Measurements from ENCODE around the gene NUFIP1.
"Not testable (repeated sequence)": the region's sequence is repeated elsewhere in the genome, so short reads cannot be mapped to it uniquely, and the experiment has no call there.

The NUFIP1 gene

DNA sequence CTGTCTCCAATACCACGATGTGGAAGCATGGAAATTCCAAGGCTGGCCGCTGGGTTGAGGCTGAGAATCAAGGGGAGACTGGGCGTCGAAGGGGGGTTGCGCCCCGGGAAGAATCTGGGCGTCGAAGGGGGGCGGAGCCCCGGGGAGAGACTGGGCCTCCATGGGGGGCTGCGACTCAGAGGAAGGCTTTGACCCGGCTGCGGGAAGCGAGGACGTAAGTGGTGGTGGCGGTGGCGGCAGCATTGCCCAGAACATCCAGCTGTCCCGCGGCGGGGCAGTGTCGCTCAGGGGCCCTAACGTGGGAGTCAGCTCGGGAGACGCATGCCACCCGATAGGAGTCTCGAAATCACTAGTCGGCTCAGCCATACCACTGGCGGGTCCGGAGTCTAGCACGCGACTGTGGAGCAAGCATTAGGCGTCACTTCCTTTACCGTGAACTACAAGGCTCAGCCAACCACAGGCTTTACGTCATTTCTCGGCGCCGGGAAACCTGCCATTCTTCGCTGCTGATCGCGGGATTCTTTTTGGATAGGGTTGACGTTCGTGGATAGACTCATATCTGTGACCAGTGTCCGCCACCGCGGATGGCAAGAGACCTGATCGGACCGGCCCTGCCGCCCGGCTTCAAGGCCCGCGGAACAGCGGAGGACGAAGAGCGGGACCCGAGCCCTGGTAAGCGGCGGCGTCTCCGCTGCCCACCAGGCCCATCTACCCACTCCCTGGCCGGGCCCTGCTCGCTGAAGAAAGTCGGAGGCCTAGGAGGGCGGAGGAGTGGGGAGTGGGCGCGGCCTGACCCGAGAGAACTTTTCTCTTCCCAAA, at the start of gene NUFIP1, which contains the start of gene GPALPP1:
NUFIP1 (minus strand) TSS at position 401 of the 819 bp plus-strand sequence; CDS start at position 366, 35 bp downstream.
GPALPP1 (plus strand) TSS at position 468 of the 819 bp plus-strand sequence; CDS start at position 585, 117 bp downstream.
- peak; percentile 92 for DNase-seq (ENCODE audit: low read depth in 2 of 2)

- DNase-seq (ENCODE audit: low read depth in 2 of 2), result no peak
Observed at GRCh38 chr13:45036206-45036605, 46.9 kb upstream of the NUFIP1 start.

- DNase-seq (ENCODE audit: low read depth in 2 of 2), result no peak
Observed at GRCh38 chr13:45034342-45034741, 45.1 kb upstream of the NUFIP1 start.

- no peak for DNase-seq (ENCODE audit: low read depth in 2 of 2)
Observed at GRCh38 chr13:45024847-45025246, 35.6 kb upstream of the NUFIP1 start.

GRCh38 chr13:45021250-45021649, 32.0 kb upstream of the NUFIP1 start:
- DNase-seq (ENCODE audit: low read depth in 2 of 2), result no peak

DNA sequence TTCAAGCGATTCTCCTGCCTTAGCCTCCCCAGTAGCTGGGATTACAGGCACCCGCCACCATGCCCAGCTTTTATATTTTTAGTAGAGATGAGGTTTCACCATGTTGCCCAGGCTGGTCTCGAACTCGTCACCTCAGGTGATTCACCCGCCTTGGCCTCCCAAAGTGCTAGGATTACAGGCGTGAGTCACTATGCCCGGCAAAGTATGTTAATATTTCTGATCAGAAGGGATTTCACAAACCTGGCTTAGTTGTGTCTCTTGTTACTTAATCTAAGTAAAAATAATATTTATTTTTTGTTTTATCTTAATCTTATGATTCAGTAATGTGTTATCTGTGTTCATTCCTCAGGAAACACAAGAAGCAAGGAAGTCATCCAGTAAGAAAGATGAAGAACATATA, 30.7 kb upstream of the NUFIP1 start:
- DNase-seq (ENCODE audit: low read depth in 2 of 2), result not testable (repeated sequence)

DNA sequence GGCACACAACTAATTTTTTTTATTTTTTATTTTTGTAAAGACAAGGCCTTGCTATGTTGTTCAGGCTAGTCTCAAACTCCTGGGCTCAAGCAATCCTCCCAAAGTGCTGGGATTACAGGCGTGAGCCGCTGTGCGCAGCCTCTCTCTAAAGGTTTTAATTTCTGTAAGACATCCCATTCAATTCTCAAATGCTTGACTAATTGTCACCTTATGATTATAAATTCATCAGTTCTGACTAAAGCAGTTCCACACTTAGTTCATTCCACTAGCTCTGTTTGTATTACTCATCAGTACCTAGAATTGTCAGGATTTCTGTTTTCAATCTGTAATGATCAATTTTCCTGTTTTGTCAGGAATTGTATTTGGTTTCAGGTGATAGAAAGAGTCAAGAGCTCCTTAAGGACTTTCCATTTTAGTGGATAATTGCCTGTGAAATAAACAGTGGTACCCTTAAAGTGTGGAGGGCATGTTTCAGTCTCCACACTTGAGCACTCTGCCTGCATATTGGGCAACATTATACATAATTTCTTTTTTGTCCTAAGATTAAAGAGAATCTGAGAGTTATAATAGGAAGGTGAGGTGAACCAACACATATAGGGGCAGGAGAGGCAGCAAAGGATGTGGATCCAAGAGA, 27.6 kb upstream of the NUFIP1 start:
- no peak for DNase-seq (ENCODE audit: low read depth in 2 of 2)

DNA sequence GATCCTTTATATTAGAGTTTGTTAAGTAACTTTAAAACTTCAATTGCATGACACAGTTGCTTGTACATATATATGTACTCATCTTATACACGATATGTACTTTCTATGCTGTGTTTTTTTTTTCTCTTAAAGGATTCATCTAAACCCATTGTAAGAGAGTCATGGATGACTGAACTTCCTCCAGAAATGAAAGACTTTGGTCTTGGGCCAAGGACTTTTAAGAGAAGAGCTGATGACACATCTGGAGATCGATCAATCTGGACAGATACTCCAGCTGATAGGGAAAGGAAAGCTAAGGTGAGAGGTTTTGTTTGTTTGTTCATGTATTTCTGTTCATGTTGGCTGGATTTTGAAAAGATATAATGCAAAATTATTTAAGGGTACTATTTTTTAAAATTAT, 26.0 kb upstream of the NUFIP1 start:
- DNase-seq (ENCODE audit: low read depth in 2 of 2), result no peak

- no peak for DNase-seq (ENCODE audit: low read depth in 2 of 2)
Observed at GRCh38 chr13:45011198-45011597, 21.9 kb upstream of the NUFIP1 start.

DNA sequence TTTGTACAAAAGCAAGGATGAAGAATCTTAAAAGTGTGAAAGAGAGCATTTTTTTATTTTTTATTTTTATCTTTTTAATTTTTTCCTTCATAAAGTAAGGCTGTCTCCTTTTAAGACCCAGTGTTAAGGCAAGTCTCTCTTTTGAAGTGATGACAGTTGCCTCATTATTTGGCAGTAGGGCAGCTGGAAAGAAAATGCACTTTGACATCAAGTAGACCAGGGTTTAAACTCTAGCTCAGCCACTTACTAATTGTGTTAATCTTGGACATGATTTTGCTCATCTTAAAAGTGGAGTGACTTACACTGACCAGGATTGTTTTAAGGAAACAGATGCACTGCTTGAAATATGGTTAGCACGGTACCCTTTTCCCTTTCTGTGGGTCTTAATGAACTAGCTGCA, 18.6 kb upstream of the NUFIP1 start:
- DNase-seq (ENCODE audit: low read depth in 2 of 2), result no peak

DNA sequence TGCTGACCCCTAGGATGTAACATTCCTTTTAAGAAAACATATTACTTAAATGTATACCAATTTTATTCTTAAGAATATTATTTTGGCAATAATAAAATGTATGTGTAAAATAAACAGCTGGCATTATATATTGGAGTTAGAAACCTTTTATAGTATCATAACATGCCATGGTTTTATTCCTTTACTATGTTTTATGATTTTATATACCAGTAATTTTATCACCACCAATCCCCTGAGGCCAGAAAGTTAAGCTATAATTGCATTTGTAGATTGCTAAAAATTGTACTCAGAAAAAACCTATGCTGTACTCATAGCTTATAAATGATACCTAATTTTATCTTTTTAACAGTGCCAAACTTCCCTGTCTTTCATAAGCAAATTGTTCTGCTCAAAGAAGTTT, 18.0 kb upstream of the NUFIP1 start:
- no peak for DNase-seq (ENCODE audit: low read depth in 2 of 2)

GRCh38 chr13:45004096-45004495, 14.8 kb upstream of the NUFIP1 start:
- DNase-seq (ENCODE audit: low read depth in 2 of 2), result no peak

DNA sequence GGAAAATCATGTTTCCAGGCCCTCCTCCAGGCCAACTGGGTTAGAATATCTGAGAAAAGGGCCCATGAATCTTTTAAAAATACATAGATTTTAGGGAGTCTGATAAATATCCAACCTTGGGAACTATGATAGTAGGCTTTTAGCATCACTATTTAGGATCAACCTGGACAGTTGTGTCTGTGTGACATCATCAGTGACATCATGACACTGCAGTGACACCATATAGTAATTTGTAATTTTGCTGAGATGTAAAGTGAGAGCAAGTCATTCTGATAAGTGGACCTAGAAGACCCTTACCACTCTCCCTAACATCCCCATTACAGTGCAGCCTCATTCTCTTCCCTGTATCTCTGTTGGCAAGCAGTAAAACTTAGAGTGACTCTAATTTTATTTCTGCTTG, 14.1 kb upstream of the NUFIP1 start:
- DNase-seq (ENCODE audit: low read depth in 2 of 2), result no peak

DNA sequence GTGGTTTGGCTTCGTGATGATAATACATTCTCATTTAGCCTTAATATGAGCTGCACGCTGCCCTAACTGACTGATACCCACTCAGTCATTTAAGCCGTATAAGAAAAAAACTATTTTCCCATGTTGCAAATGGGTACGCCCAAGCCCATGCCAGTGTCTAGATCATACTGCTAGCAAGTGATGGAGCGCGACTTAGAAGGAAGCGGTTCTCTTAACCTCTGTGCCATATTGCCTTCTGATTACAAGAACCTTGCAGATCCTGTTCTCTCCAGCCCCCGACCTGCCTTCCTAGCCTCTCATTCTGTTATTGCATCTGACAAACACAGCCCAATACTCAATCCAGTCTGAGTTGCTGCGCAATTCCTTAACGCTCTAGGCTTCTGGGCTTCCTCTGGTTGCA, 670 bp upstream of the NUFIP1 start:
- DNase-seq (ENCODE audit: low read depth in 2 of 2), result no peak

GRCh38 chr13:44978328-44978727, 10.9 kb downstream of the NUFIP1 start:
- DNase-seq (ENCODE audit: low read depth in 2 of 2), result no peak

DNA sequence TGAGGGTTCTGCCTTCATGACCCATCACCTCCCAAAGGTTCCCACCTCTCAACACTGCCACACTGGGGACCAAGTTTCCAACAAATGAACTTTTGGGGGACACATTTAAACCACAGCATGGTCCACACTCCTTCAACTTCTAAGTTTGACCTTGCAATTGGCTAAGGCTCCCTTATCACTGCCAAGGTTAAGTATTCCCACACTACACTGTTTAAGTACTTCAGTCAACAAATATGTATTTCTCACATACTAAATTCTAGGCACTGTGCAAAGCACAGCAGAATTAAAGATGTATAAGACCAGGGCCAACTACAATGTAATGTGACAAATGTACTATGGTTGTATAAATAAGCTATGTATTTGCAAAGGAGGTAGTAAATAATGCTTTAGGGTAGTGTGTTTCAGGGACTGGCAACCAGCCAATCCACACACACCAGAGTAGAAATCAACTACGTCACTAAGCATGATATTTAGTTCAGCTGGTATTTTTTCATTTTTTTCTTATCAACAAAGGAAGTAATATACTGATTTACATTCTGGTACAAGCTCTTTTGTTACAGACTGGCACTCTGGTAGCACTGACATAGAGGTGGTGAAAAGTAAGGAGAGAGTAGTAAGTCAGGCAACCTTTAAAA, 12.2 kb downstream of the NUFIP1 start:
- DNase-seq (ENCODE audit: low read depth in 2 of 2), result no peak

- DNase-seq (ENCODE audit: low read depth in 2 of 2), result no peak
Observed at GRCh38 chr13:44976196-44976595, 13.1 kb downstream of the NUFIP1 start.

GRCh38 chr13:44974056-44974793, 15.0 kb downstream of the NUFIP1 start:
- no peak for DNase-seq (ENCODE audit: low read depth in 2 of 2)

GRCh38 chr13:44972956-44973581, 16.2 kb downstream of the NUFIP1 start:
- no peak for DNase-seq (ENCODE audit: low read depth in 2 of 2)

- no peak for DNase-seq (ENCODE audit: low read depth in 2 of 2)
Observed at GRCh38 chr13:44971656-44972595, 17.3 kb downstream of the NUFIP1 start.

Data from stimulated activated CD4-positive, alpha-beta T cell treated with anti-CD3 and anti-CD28 coated beads, Interleukin-15, amount 100 ng/mL, for 48 hours (primary cell).